GM12878 (cell line): Measurements from ENCODE around the gene DCTPP1. TPM values are rescaled to one million over a fixed set of nuclear protein-coding genes. Genes with fewer than 3 reads are reported as not detected.

Experiments used
- ATAC-seq: fragments of 200-7000 bp; cut with Tn5 transposase; 3 replicates; pipeline ENCODE4 v1.9.1; 2020; ENCODE audit warnings: mild to moderate bottlenecking, moderate library complexity
- BruUV-seq: library from RNA; stranded (reverse); fragments of 400-500 nt; replicated peaks from 2 replicates; lab custom pipeline; 2021; lab: Mats Ljungman, UMichigan
- CTCF ChIA-PET: fragments of 300-600 bp; sonication (Branson Sonifier 250); formaldehyde crosslinking; extraction: SDS; loops from one replicate; lab custom pipeline; 2021; ENCODE audit warnings: inconsistent platforms; lab: Yijun Ruan, JAX
- POLR2A ChIA-PET: fragments of 350-600 bp; formaldehyde crosslinking; extraction: SDS; loops from one replicate; lab custom pipeline; 2021; ENCODE audit warnings: inconsistent platforms; lab: Charles Lee
- RAD21 ChIA-PET: fragments of 300-600 bp; sonication (Branson Sonifier 250); formaldehyde crosslinking; loops from one replicate; lab custom pipeline; 2023; ENCODE audit warnings: antibody characterized with exemption; ENCODE audit not compliant: unreplicated experiment; lab: Charles Lee
- SMC1A ChIA-PET: fragments of 300-600 bp; sonication (Branson Sonifier 250); formaldehyde crosslinking; loops from one replicate; lab custom pipeline; 2023; ENCODE audit not compliant: unreplicated experiment, uncharacterized antibody; lab: Charles Lee
- DNase-seq: peaks from one replicate; pipeline ENCODE4 v3.0.0-alpha.2; 2011; ENCODE audit warnings: low read depth, low spot score
- FAIRE-seq: peaks from 3 replicates; lab custom pipeline; 2011; peaks lifted over from hg19 to GRCh38; lab: Jason Lieb, UNC
- H2AFZ ChIP-seq: 2 replicates; pipeline ENCODE4 v1.6.0; 2011; ENCODE audit warnings: low read depth, low read length, control low read depth; ENCODE audit not compliant: control insufficient read depth
- H3K27ac ChIP-seq: 2 replicates; pipeline ENCODE4 v1.5.1; 2011; ENCODE audit warnings: control low read depth; ENCODE audit not compliant: control insufficient read depth, insufficient read depth
- H3K27me3 ChIP-seq, 2 experiments: replicated peaks in 1 of 2; 2 replicates each; pipeline versions ENCODE4 v1.6.0 to v1.6.1; 2011; ENCODE audit warnings: low read length in 1 of 2; ENCODE audit not compliant: control insufficient read depth in 2 of 2, insufficient read depth in 2 of 2
- H3K36me3 ChIP-seq, 2 experiments: 2 replicates each; pipeline ENCODE4 v1.5.1; 2011; ENCODE audit warnings: low read length in 1 of 2; ENCODE audit not compliant: control insufficient read depth in 2 of 2, insufficient read depth in 2 of 2
- H3K4me1 ChIP-seq: 2 replicates; pipeline ENCODE4 v1.6.1; 2011; ENCODE audit warnings: mild to moderate bottlenecking, low read length, moderate library complexity, mixed read lengths; ENCODE audit not compliant: control insufficient read depth, insufficient read depth
- H3K4me2 ChIP-seq: 2 replicates; pipeline ENCODE4 v1.6.0; 2011; ENCODE audit warnings: control low read depth; ENCODE audit not compliant: control insufficient read depth, insufficient read depth
- H3K4me3 ChIP-seq: fragments of 200-600 bp; sonication (generic); 2 replicates; pipeline ENCODE4 v1.5.1; 2016
- H3K79me2 ChIP-seq: 2 replicates; pipeline ENCODE4 v1.6.0; 2011; ENCODE audit warnings: low read length; ENCODE audit not compliant: control insufficient read depth, insufficient read depth
- H3K9ac ChIP-seq: 2 replicates; pipeline ENCODE4 v1.8.0; 2011; ENCODE audit warnings: low read length, control low read depth, mixed read lengths; ENCODE audit not compliant: control insufficient read depth, insufficient read depth
- H3K9me3 ChIP-seq: replicated peaks from 3 replicates; pipeline ENCODE4 v1.5.1; 2011; ENCODE audit warnings: mild to moderate bottlenecking, low read length; ENCODE audit not compliant: control insufficient read depth, insufficient read depth
- H4K20me1 ChIP-seq: 2 replicates; pipeline ENCODE4 v1.6.0; 2011; ENCODE audit not compliant: control insufficient read depth, insufficient read depth
- BHLHE40 ChIP-seq, 2 experiments: fragments of 450-650 bp in 1 of 2; IDR thresholded peaks; 2 replicates each; pipeline ENCODE4 v1.6.1; 2011 to 2017; ENCODE audit warnings: low read depth in 2 of 2, borderline replicate concordance in 1 of 2, improper control_type of control experiment in 1 of 2, low read length in 1 of 2, mild to moderate bottlenecking in 1 of 2
- WGBS: methylation state at CpG from one replicate; pipeline ENCODE4 v1.1.6; 2016; ENCODE audit warnings: low lambda C conversion rate; ENCODE audit not compliant: insufficient replicate concordance, insufficient coverage; ENCODE audit errors: missing lambda C conversion rate; 5-methylcytosine and 5-hydroxymethylcytosine counted together
- in situ Hi-C: fragments of 300-500 bp; cut with MboI; formaldehyde crosslinking; loops from 9 replicates; pipeline ENCODE4 v1.14.3; 2018; ENCODE audit warnings: mixed read lengths
- intact Hi-C: fragments of 100-400 bp; cut with micrococcal nuclease; formaldehyde crosslinking; loops from one replicate; pipeline ENCODE4 v1.14.2; 2022; ENCODE audit not compliant: unreplicated experiment
- polyA plus RNA-seq, 11 experiments: library from polyadenylated mRNA; depleted of rRNA in 4 of 11; unstranded in 6 of 11; stranded (reverse) in 5 of 11; fragments of >200 nt; fragmentation: Nextera tagmentation in 4 of 11; fragmentation: Illumina TruSeq in 1 of 11; extraction: Ambion mirVana in 4 of 11; extraction: Trizol in 1 of 11; gene quantifications; 1 replicate in 1 of 11; 2 replicates in 10 of 11; pipeline versions ENCODE4 v1.2.1 to v1.2.3, GENCODE V29; 2011 to 2016; ENCODE audit warnings: inconsistent platforms in 2 of 11, missing spikeins in 2 of 11, low read depth in 1 of 11
- total RNA-seq, 4 experiments: library from RNA; depleted of rRNA in 3 of 4; stranded (reverse); fragments of >200 nt in 3 of 4; fragmentation: Illumina TruSeq in 1 of 4; extraction: Trizol in 1 of 4; gene quantifications; 2 replicates each; pipeline versions ENCODE4 v1.2.1 to v1.2.3, GENCODE V29; 2013 to 2021
- TF ChIP-seq, protein P1 (sequence below): fragments of 450-650 bp; IDR thresholded peaks from 2 replicates; pipeline ENCODE4 v1.6.1; 2016; ENCODE audit warnings: mild to moderate bottlenecking

Gene DCTPP1
- total and polyA plus RNA-seq, 10 of the 15 experiments (the other 5 are each of a cell fraction or from before 2014, with no cell fraction given): 72.1 to 266 (median 157) TPM

DNA sequence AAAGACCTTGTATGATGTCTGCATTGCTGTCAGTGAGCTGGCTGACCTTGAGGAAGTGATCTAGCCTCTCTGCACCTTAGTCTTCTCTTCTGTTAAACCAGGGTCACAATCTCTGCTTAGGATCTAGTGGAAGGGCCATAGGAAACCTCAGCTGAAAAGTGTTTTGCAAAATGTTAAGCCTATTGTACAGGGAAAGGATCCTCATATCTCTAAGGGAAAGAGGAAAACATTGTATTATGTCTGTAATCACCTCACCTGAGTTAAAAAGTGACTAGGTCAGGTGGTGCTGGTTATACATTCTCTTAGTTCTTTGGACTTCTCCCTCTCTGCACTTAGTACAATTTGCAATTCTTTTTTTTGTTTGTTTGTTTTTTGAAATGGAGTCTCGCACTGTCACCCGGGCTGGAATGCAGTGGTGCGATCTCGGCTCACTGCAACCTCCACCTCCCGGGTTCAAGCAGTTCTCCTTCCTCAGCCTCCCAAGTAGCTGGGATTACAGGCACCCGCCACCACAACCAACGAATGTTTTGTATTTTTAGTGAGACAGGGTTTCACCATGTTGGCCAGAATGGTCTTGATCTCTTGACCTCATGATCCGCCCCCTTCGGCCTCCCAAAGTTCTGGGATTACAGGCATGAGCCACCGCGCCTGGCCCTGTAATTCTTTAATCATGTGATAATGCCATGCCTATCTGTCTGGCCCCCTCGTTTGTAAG lies 17.8 kb upstream of the DCTPP1 start:
- H3K4me1 ChIP-seq: peaks cover 18% of the 10 kb centered on the region
- in situ Hi-C loops: no loop called here
- POLR2A ChIA-PET: interaction anchor here (0.5 to 5.4 kb wide), 12 partner anchors 7 to 111 kb away, joined by 3 to 31 read pairs (median 4); partner anchors contain the start of genes ZNF48 and ZNF747

More for the DNA sequence above, 17.8 kb upstream of the DCTPP1 start:
- intact Hi-C loops: loop anchor here (5.0 kb wide), 1 partner anchor 90 kb away; no protein-coding TSS in a partner anchor
- H4K20me1 ChIP-seq: no peaks in the 10 kb centered on the region
- ATAC-seq: no peak
- H3K9ac ChIP-seq: no peak overlapping the region
- no peak overlapping the region for H3K4me3 ChIP-seq
- CTCF ChIA-PET: interaction anchor here (1.2 to 8.2 kb wide), 10 partner anchors 10 to 150 kb away, joined by 3 to 60 read pairs (median 7); partner anchors contain the start of genes DCTPP1, ITGAL and ZNF747
- TF ChIP-seq, protein P1, sequence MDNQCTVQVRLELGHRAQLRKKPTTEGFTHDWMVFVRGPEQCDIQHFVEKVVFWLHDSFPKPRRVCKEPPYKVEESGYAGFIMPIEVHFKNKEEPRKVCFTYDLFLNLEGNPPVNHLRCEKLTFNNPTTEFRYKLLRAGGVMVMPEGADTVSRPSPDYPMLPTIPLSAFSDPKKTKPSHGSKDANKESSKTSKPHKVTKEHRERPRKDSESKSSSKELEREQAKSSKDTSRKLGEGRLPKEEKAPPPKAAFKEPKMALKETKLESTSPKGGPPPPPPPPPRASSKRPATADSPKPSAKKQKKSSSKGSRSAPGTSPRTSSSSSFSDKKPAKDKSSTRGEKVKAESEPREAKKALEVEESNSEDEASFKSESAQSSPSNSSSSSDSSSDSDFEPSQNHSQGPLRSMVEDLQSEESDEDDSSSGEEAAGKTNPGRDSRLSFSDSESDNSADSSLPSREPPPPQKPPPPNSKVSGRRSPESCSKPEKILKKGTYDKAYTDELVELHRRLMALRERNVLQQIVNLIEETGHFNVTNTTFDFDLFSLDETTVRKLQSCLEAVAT: 0 out of 2 replicates have a peak, but pooled peaks have one; percentile 14
- TF ChIP-seq BHLHE40 (IDR thresholded peaks at IDR 0.05; ENCODE audit: borderline replicate concordance in 1 of 2, low read depth in 2 of 2, low read length in 1 of 2): no peak
- TF ChIP-seq, all 136 proteins: peak for 1
- no peak overlapping the region for H3K27ac ChIP-seq
- ChIA-PET SMC1A (interaction anchor here (0.6 to 19.4 kb wide), 9 partner anchors 10 to 161 kb away, joined by 3 to 431 read pairs (median 4); partner anchors contain the start of genes DCTPP1 and ITGAL), RAD21 (interaction anchor here (0.6 to 4.0 kb wide), 6 partner anchors 10 to 168 kb away, joined by 3 to 44 read pairs (median 8); partner anchors contain the start of genes DCTPP1, ITGAL and ZNF747)
- DNase-seq (no peak), FAIRE-seq (no peak)
- no peak overlapping the region for H2AFZ ChIP-seq
- H3K79me2 ChIP-seq: peaks cover 18% of the 10 kb centered on the region
- peaks cover 0 to 2% of the 10 kb centered on the region in 2 experiments; a peak in 3 of 4 replicates for H3K36me3 ChIP-seq
- H3K9me3 ChIP-seq: no peaks in the 10 kb centered on the region
- no peaks in the 10 kb centered on the region for H3K27me3 ChIP-seq
- no TSS peak for BruUV-seq
- WGBS: 86% methylated on average over 12 of the region's 12 CpGs
- H3K4me2 ChIP-seq: no peak overlapping the region
